Stomach (tissue), 4 donors: ENCODE measurements around the gene PNPLA2.

Experiments used
- POLR2A ChIP-seq, 4 donors: fragments of 450-650 bp; IDR thresholded peaks; one replicate each; pipeline ENCODE4 v1.6.1; 2016; ENCODE audit warnings: antibody characterized with exemption in 4 of 4, control low read depth in 2 of 4, mild to moderate bottlenecking in 1 of 4, moderate library complexity in 1 of 4
- TF ChIP-seq, protein P1 (sequence below), 7 experiments: fragments of 450-650 bp in 4 of 7; fragments of 200-600 bp in 3 of 7; sonication (generic) in 3 of 7; IDR thresholded peaks; one replicate each; pipeline ENCODE4 v1.5.1; 2016 to 2019; ENCODE audit warnings: antibody characterized with exemption in 7 of 7, control low read depth in 2 of 7, mild to moderate bottlenecking in 1 of 7

DNA sequence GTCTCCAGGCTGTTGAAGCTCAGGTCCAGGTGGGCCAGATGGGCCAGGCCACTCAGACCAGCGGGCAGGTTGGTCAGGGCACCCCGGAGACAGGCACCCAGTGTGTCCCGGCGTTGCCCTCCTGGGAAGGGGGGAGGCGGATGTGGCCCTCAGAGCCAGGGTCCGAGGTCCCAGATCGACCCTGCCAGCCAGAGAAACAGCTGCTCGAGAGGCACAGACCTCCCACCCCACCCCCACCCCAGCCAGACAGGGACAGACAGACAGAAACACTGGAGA lies 15.3 kb upstream of the PNPLA2 start:
- TF ChIP-seq POLR2A (IDR thresholded peaks at IDR 0.05) = no peak
- TF ChIP-seq, protein P1, sequence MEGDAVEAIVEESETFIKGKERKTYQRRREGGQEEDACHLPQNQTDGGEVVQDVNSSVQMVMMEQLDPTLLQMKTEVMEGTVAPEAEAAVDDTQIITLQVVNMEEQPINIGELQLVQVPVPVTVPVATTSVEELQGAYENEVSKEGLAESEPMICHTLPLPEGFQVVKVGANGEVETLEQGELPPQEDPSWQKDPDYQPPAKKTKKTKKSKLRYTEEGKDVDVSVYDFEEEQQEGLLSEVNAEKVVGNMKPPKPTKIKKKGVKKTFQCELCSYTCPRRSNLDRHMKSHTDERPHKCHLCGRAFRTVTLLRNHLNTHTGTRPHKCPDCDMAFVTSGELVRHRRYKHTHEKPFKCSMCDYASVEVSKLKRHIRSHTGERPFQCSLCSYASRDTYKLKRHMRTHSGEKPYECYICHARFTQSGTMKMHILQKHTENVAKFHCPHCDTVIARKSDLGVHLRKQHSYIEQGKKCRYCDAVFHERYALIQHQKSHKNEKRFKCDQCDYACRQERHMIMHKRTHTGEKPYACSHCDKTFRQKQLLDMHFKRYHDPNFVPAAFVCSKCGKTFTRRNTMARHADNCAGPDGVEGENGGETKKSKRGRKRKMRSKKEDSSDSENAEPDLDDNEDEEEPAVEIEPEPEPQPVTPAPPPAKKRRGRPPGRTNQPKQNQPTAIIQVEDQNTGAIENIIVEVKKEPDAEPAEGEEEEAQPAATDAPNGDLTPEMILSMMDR (IDR thresholded peaks at IDR 0.05) = no peak
